Upper lobe of left lung (tissue), 4 donors: Measurements from ENCODE around the gene SIGLEC1.

Source experiments
- CTCF ChIP-seq, 6 experiments: fragments of 450-650 bp in 4 of 6; fragments of 200-600 bp in 2 of 6; sonication (generic) in 2 of 6; IDR thresholded peaks; one replicate each; pipeline ENCODE4 v1.5.1; 2016 to 2019; ENCODE audit warnings: antibody characterized with exemption in 6 of 6
- EP300 ChIP-seq, 4 donors: sonication (generic); formaldehyde crosslinking; IDR thresholded peaks; one replicate each; pipeline ENCODE4 v1.5.1; 2017; ENCODE audit warnings: antibody characterized with exemption in 4 of 4, control low read depth in 2 of 4
- POLR2AphosphoS5 ChIP-seq, 2 donors: sonication (generic); formaldehyde crosslinking; IDR thresholded peaks; one replicate each; pipeline ENCODE4 v1.5.1; 2017; ENCODE audit warnings: antibody characterized with exemption in 2 of 2

DNA sequence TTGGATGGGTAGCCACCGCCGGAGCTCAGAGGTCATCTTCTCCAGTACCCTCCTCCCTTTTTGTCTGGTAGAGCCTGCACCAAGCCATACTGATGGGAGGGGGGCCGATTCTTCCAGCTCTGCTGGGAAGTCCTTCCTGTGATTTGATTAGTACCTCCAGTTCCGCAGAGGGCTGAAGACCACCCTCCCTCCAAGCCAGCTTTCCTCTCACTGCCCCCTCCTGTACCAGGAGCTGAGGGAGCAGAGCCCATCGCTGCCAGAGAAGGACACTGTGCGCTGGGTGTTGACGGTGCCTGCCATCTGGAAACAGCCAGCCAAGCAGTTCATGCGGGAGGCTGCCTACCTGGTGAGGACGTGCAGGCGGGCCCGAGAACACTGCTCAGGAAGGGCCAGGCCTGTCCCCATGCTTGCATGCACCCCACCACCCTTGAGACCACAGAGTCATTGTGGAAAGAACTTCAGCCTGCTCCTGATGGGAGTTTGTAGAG, 33.3 kb upstream of the SIGLEC1 start:
- TF ChIP-seq POLR2AphosphoS5 (IDR thresholded peaks at IDR 0.05): no peak
- TF ChIP-seq CTCF (IDR thresholded peaks at IDR 0.05): no peak
- no peak for TF ChIP-seq EP300 (IDR thresholded peaks at IDR 0.05)
